K562 (cell line): ENCODE measurements around the gene CSTF1. TPM values are rescaled to one million over a fixed set of nuclear protein-coding genes. Genes with fewer than 3 reads are reported as not detected.

Experiments
- ATAC-seq: fragments of 200-7000 bp; cut with Tn5 transposase; 3 replicates; pipeline ENCODE4 v1.9.1; 2020; ENCODE audit warnings: moderate library complexity
- BruUV-seq: library from RNA; stranded (reverse); fragments of 400-500 nt; replicated peaks from 2 replicates; lab custom pipeline; 2021; lab: Mats Ljungman, UMichigan
- CTCF ChIA-PET: fragments of 300-600 bp; formaldehyde crosslinking; extraction: SDS; loops from one replicate; lab custom pipeline; 2021; ENCODE audit warnings: low intra/inter-chr PET ratio; lab: Yijun Ruan, JAX
- POLR2A ChIA-PET: fragments of 300-600, 350-650 bp; sonication (Branson Sonifier 250); formaldehyde crosslinking; extraction: SDS; loops from one replicate; lab custom pipeline; 2021; ENCODE audit warnings: antibody characterized with exemption, inconsistent platforms; lab: Yijun Ruan, JAX
- DNase-seq, 4 experiments: peaks; one replicate each; pipeline versions ENCODE4 v3.0.0 to v3.0.0-alpha.2; 2011 to 2018; ENCODE audit warnings: low spot score in 3 of 4, mixed read lengths in 3 of 4; ENCODE audit errors: extremely low read depth in 1 of 4
- FAIRE-seq: peaks from 2 replicates; lab custom pipeline; 2011; peaks lifted over from hg19 to GRCh38; lab: Jason Lieb, UNC
- H2AFZ ChIP-seq: 2 replicates; pipeline ENCODE4 v1.6.0; 2011; ENCODE audit warnings: low read depth, low read length, control low read depth, inconsistent platforms
- H3K27ac ChIP-seq: fragments of 200-600 bp; 3 replicates; pipeline ENCODE4 v1.8.0; 2011; ENCODE audit warnings: low read depth, mild to moderate bottlenecking, control low read depth, inconsistent platforms, low read length, moderate library complexity, mixed read lengths; ENCODE audit errors: extremely low read depth
- H3K27me3 ChIP-seq, 2 experiments: fragments of 300-600 bp in 1 of 2; 2 replicates in 1 of 2; 3 replicates in 1 of 2; pipeline versions ENCODE4 v1.6.0 to v1.8.0; 2011; ENCODE audit warnings: inconsistent platforms in 2 of 2, low read length in 2 of 2, mild to moderate bottlenecking in 1 of 2, mixed read lengths in 1 of 2, moderate library complexity in 1 of 2; ENCODE audit not compliant: control insufficient read depth in 2 of 2, insufficient read depth in 2 of 2
- H3K36me3 ChIP-seq: fragments of 300-600 bp; 3 replicates; pipeline ENCODE4 v1.8.0; 2011; ENCODE audit warnings: mild to moderate bottlenecking, low read length, inconsistent platforms; ENCODE audit not compliant: control insufficient read depth, insufficient read depth
- H3K4me1 ChIP-seq, 2 experiments: fragments of 200-600 bp in 1 of 2; replicated peaks in 1 of 2; 2 replicates in 1 of 2; 3 replicates in 1 of 2; pipeline versions ENCODE4 v1.5.1 to v1.8.0; 2011; ENCODE audit warnings: inconsistent platforms in 2 of 2, low read length in 2 of 2, mild to moderate bottlenecking in 1 of 2, mixed read lengths in 1 of 2, moderate library complexity in 1 of 2; ENCODE audit not compliant: control insufficient read depth in 2 of 2, insufficient read depth in 2 of 2
- H3K4me2 ChIP-seq: 2 replicates; pipeline ENCODE4 v1.6.1; 2011; ENCODE audit warnings: low read length, control low read depth, inconsistent platforms, mixed read lengths; ENCODE audit not compliant: insufficient read depth
- H3K4me3 ChIP-seq: fragments of 200-600 bp; sonication (generic), shearing (Covaris generic); 2 replicates; pipeline ENCODE4 v1.5.1; 2016; ENCODE audit warnings: control low read depth, inconsistent platforms
- H3K79me2 ChIP-seq: fragments of 200-600 bp; 3 replicates; pipeline ENCODE4 v1.8.0; 2011; ENCODE audit warnings: low read length, inconsistent platforms; ENCODE audit not compliant: control insufficient read depth, insufficient read depth
- H3K9ac ChIP-seq, 2 experiments: 2 replicates each; pipeline versions ENCODE4 v1.6.0 to v1.6.1; 2011; ENCODE audit warnings: low read depth in 2 of 2, low read length in 2 of 2, control low read depth in 1 of 2, inconsistent platforms in 1 of 2, mild to moderate bottlenecking in 1 of 2, mixed read lengths in 1 of 2; ENCODE audit not compliant: insufficient read depth in 1 of 2
- H3K9me1 ChIP-seq: one replicate; pipeline ENCODE4 v1.6.0; 2011; ENCODE audit warnings: inconsistent platforms, mild to moderate bottlenecking, low read length, moderate library complexity; ENCODE audit not compliant: control insufficient read depth, insufficient read depth
- H3K9me3 ChIP-seq: replicated peaks from 2 replicates; pipeline ENCODE4 v1.5.1; 2011; ENCODE audit warnings: low read depth, low read length, inconsistent platforms; ENCODE audit not compliant: control insufficient read depth, insufficient read depth
- H4K20me1 ChIP-seq: replicated peaks from 2 replicates; pipeline ENCODE4 v1.6.1; 2011; ENCODE audit warnings: low read length, inconsistent platforms, mixed read lengths; ENCODE audit not compliant: control insufficient read depth, insufficient read depth
- FIP1L1 ChIP-seq: fragments of 200-400 bp; formaldehyde crosslinking; IDR thresholded peaks from 2 replicates; pipeline ENCODE4 v1.6.1; 2018; ENCODE audit warnings: mild to moderate bottlenecking, low read depth, low read length; ENCODE audit not compliant: poor library complexity, severe bottlenecking
- MLLT1 ChIP-seq, 2 experiments: fragments of 450-650 bp; IDR thresholded peaks; 2 replicates each; pipeline ENCODE4 v1.6.1; 2016
- WGBS: fragments of 100-300 bp; shearing (Covaris generic); methylation state at CpG from one replicate; pipeline ENCODE4 v1.1.6; 2016; ENCODE audit warnings: low coverage, mixed read lengths; ENCODE audit not compliant: insufficient coverage; ENCODE audit errors: missing lambda C conversion rate; 5-methylcytosine and 5-hydroxymethylcytosine counted together
- in situ Hi-C: fragments of 300-500 bp; cut with MboI; formaldehyde crosslinking; loops from 4 replicates; pipeline ENCODE4 v1.15.0; 2018; ENCODE audit warnings: inconsistent platforms, mixed read lengths
- intact Hi-C: fragments of 100-400 bp; cut with micrococcal nuclease; formaldehyde crosslinking; loops from 2 replicates; pipeline ENCODE4 v1.14.2; 2022
- polyA plus RNA-seq, 8 experiments: library from polyadenylated mRNA; depleted of rRNA in 4 of 8; stranded (reverse) in 5 of 8; unstranded in 3 of 8; fragments of >200 nt; fragmentation: Nextera tagmentation in 2 of 8; fragmentation: Illumina TruSeq in 1 of 8; extraction: Ambion mirVana in 2 of 8; extraction: Trizol in 1 of 8; gene quantifications; 2 replicates each; pipeline versions ENCODE4 v1.2.1 to v1.2.3, GENCODE V29; 2011 to 2014; ENCODE audit warnings: inconsistent platforms in 1 of 8, missing spikeins in 1 of 8
- total RNA-seq, 7 experiments: library from RNA; depleted of rRNA in 6 of 7; stranded (reverse); fragments of >200 nt in 6 of 7; fragmentation: Illumina TruSeq in 2 of 7; extraction: Trizol in 2 of 7; gene quantifications; 2 replicates each; pipeline versions ENCODE4 v1.2.1 to v1.2.3, GENCODE V29; 2011 to 2021; ENCODE audit warnings: low replicate concordance in 1 of 7

Gene CSTF1
- total and polyA plus RNA-seq, 9 of the 15 experiments (the other 6 are each of a cell fraction or from before 2014, with no cell fraction given) = 30.8 to 110 (median 53.4) TPM

GRCh38 chr20:56350842-56351241 is 41.6 kb upstream of the CSTF1 start:
- intact Hi-C loops = loop anchor here (5.0 kb wide), 1 partner anchor 49 kb away; no protein-coding TSS in a partner anchor
- Histone ChIP-seq H3K4me1 (no peaks in the 10 kb centered on the region; a peak in 1 of 5 replicates), H3K9me3 (no peaks in the 10 kb centered on the region), H3K36me3 (no peaks in the 10 kb centered on the region), H3K9me1 (no peaks in the 10 kb centered on the region), H3K4me3 (no peak overlapping the region), H4K20me1 (no peaks in the 10 kb centered on the region), H3K27ac (no peak overlapping the region), H3K27me3 (peaks cover 6 to 13% of the 10 kb centered on the region in 2 experiments; a peak in 4 of 5 replicates), H3K9ac (no peak overlapping the region), H3K79me2 (no peaks in the 10 kb centered on the region), H2AFZ (no peak overlapping the region), H3K4me2 (no peak overlapping the region)
- ATAC-seq (no peak), FAIRE-seq (no peak), DNase-seq (no peak)
- ChIA-PET CTCF (no interaction called here), POLR2A (no interaction called here)
- in situ Hi-C loops = loop anchor here (25.0 kb wide), 1 partner anchor 1264 kb away; no protein-coding TSS in a partner anchor
- no peak for TF ChIP-seq FIP1L1
- no peak for TF ChIP-seq MLLT1 (IDR thresholded peaks at IDR 0.05)
- WGBS = 7% methylated on average over 2 of the region's 2 CpGs
- no TSS peak for BruUV-seq
